Measurements from ENCODE around the gene CD160.
"Not testable (repeated sequence)": the region's sequence is repeated elsewhere in the genome, so short reads cannot be mapped to it uniquely, and the experiment has no call there.

GRCh38 chr1:145761498-145761897 lies 42.2 kb downstream of the CD160 start:
- TF ChIP-seq CTCF (conservative IDR thresholded peaks at IDR 0.05); EZH2 (IDR thresholded peaks at IDR 0.05; ENCODE audit: low read depth): not testable (repeated sequence)
